OCI-LY1 (cell line): Measurements from ENCODE around the gene ERP29.
"Not testable (repeated sequence)": the region's sequence is repeated elsewhere in the genome, so short reads cannot be mapped to it uniquely, and the experiment has no call there.

Source experiments
- H2AFZ ChIP-seq: fragments of 200-600 bp; sonication (generic), shearing (Covaris generic); 2 replicates; pipeline ENCODE4 v1.6.0; 2014; ENCODE audit warnings: antibody characterized with exemption, mild to moderate bottlenecking, low read length
- H3F3A ChIP-seq: fragments of 200-600 bp; sonication (generic), shearing (Covaris generic); 2 replicates; pipeline ENCODE4 v1.6.0; 2014; ENCODE audit warnings: mild to moderate bottlenecking, antibody characterized with exemption, low read length, moderate library complexity; ENCODE audit not compliant: insufficient read depth
- H3K27ac ChIP-seq: fragments of 200-600 bp; sonication (generic); 2 replicates; pipeline ENCODE4 v1.5.1; 2014; ENCODE audit warnings: low read length, mixed run types, mild to moderate bottlenecking, low read depth; ENCODE audit not compliant: poor library complexity, severe bottlenecking
- H3K27me3 ChIP-seq: fragments of 200-600 bp; sonication (generic); 2 replicates; pipeline ENCODE4 v1.6.0; 2014; ENCODE audit warnings: antibody characterized with exemption, mild to moderate bottlenecking, low read length, moderate library complexity; ENCODE audit not compliant: insufficient read depth
- H3K36me3 ChIP-seq: fragments of 200-600 bp; sonication (generic); 2 replicates; pipeline ENCODE4 v1.6.1; 2014; ENCODE audit warnings: mild to moderate bottlenecking, antibody characterized with exemption, low read length, moderate library complexity, mixed read lengths; ENCODE audit not compliant: insufficient read depth
- H3K4me1 ChIP-seq: fragments of 200-600 bp; sonication (generic); 2 replicates; pipeline ENCODE4 v1.5.1; 2014; ENCODE audit warnings: mild to moderate bottlenecking, low read length, moderate library complexity; ENCODE audit not compliant: insufficient read depth, severe bottlenecking
- H3K4me2 ChIP-seq: fragments of 200-600 bp; sonication (generic), shearing (Covaris generic); 2 replicates; pipeline ENCODE4 v1.6.1; 2014; ENCODE audit warnings: low read length
- H3K4me3 ChIP-seq: fragments of 200-600 bp; sonication (generic); 2 replicates; pipeline ENCODE4 v1.5.1; 2014; ENCODE audit warnings: low read length, low read depth, mild to moderate bottlenecking, mixed read lengths; ENCODE audit not compliant: poor library complexity, severe bottlenecking
- H3K79me2 ChIP-seq: fragments of 200-600 bp; shearing (Covaris generic); 2 replicates; pipeline ENCODE4 v1.6.1; 2016; ENCODE audit warnings: mixed run types, low read length, mixed read lengths; ENCODE audit not compliant: insufficient read depth
- H3K9ac ChIP-seq: fragments of 200-600 bp; sonication (generic), shearing (Covaris generic); 2 replicates; pipeline ENCODE4 v1.6.1; 2014; ENCODE audit warnings: mild to moderate bottlenecking, low read length, mixed read lengths
- H3K9me2 ChIP-seq: fragments of 200-600 bp; sonication (generic), shearing (Covaris generic); 2 replicates; pipeline ENCODE4 v1.6.1; 2014; ENCODE audit warnings: low read depth, mild to moderate bottlenecking, low read length, mixed read lengths
- H3K9me3 ChIP-seq: fragments of 200-600 bp; shearing (Covaris generic); 2 replicates; pipeline ENCODE4 v1.6.1; 2014; ENCODE audit warnings: low read length, mixed read lengths
- H4K20me1 ChIP-seq: fragments of 200-600 bp; sonication (generic), shearing (Covaris generic); 2 replicates; pipeline ENCODE4 v1.6.0; 2016; ENCODE audit warnings: mild to moderate bottlenecking, low read length; ENCODE audit not compliant: insufficient read depth
- CTCF ChIP-seq: fragments of 200-600 bp; sonication (generic), shearing (Covaris generic); IDR thresholded peaks from 2 replicates; pipeline ENCODE4 v1.5.1; 2017; ENCODE audit warnings: mild to moderate bottlenecking, antibody characterized with exemption, low read length, moderate library complexity, mixed read lengths
- EZH2 ChIP-seq: fragments of 200-600 bp; sonication (generic), shearing (Covaris generic); IDR thresholded peaks from 2 replicates; pipeline ENCODE4 v1.8.0; 2017; ENCODE audit warnings: borderline replicate concordance, mixed run types, mild to moderate bottlenecking, antibody characterized with exemption, low read length, moderate library complexity, mixed read lengths

Gene ERP29

GRCh38 chr12:111992464-111992863, 20.8 kb upstream of the ERP29 start:
- H3K4me2 ChIP-seq = peak overlapping the region; percentile 82

GRCh38 chr12:111993292-111994150, 19.7 kb upstream of the ERP29 start:
- H3F3A ChIP-seq = no peaks in the 10 kb centered on the region
- H4K20me1 ChIP-seq = no peaks in the 10 kb centered on the region
- H2AFZ ChIP-seq = no peak overlapping the region
- peak overlapping the region; percentile 55 for H3K4me3 ChIP-seq
- no peak for TF ChIP-seq EZH2
- TF ChIP-seq CTCF = no peak
- H3K9ac ChIP-seq = peak overlapping the region; percentile 58
- 0 out of 2 replicates have a peak, but pooled peaks cover 9% of the 10 kb centered on the region for H3K36me3 ChIP-seq
- H3K27me3 ChIP-seq = no peaks in the 10 kb centered on the region
- H3K79me2 ChIP-seq = no peaks in the 10 kb centered on the region
- peak overlapping the region; percentile 87 for H3K27ac ChIP-seq
- no peaks in the 10 kb centered on the region for H3K9me3 ChIP-seq
- H3K9me2 ChIP-seq = no peaks in the 10 kb centered on the region
- peak overlapping the region; percentile 82 for H3K4me2 ChIP-seq
- H3K4me1 ChIP-seq = peaks cover 67% of the 10 kb centered on the region

More at GRCh38 chr12:111992464-111992863, 20.8 kb upstream of the ERP29 start:
- Histone ChIP-seq H4K20me1 (no peaks in the 10 kb centered on the region), H3K4me3 (no peak overlapping the region), H3K4me1 (peaks cover 59% of the 10 kb centered on the region), H3K36me3 (0 out of 2 replicates have a peak, but pooled peaks cover 9% of the 10 kb centered on the region), H3F3A (no peaks in the 10 kb centered on the region), H3K27ac (peak overlapping the region; percentile 87), H3K9me3 (no peaks in the 10 kb centered on the region), H2AFZ (no peak overlapping the region), H3K9me2 (no peaks in the 10 kb centered on the region), H3K27me3 (no peaks in the 10 kb centered on the region), H3K79me2 (no peaks in the 10 kb centered on the region), H3K9ac (peak overlapping the region; percentile 58; the same call in 1 of the 2 replicates)
- TF ChIP-seq CTCF = no peak
- TF ChIP-seq EZH2 = no peak

GRCh38 chr12:111994211-111995111, 18.8 kb upstream of the ERP29 start:
- H3K4me1 ChIP-seq = peaks cover 67% of the 10 kb centered on the region
- not testable (repeated sequence) for H4K20me1 ChIP-seq, H3K36me3 ChIP-seq, H3K9me2 ChIP-seq, H3F3A ChIP-seq, H3K79me2 ChIP-seq, H3K9me3 ChIP-seq, H3K27me3 ChIP-seq, H2AFZ ChIP-seq
- H3K27ac ChIP-seq = peak overlapping the region; percentile 87
- H3K9ac ChIP-seq = peak overlapping the region; percentile 58
- H3K4me2 ChIP-seq = peak overlapping the region; percentile 82
- peak overlapping the region; percentile 55 for H3K4me3 ChIP-seq
